Lower leg skin (tissue), 3 donors: ENCODE measurements around the gene UBA6.

Experiments used
- POLR2A ChIP-seq, 2 donors: fragments of 450-650 bp; IDR thresholded peaks; one replicate each; pipeline ENCODE4 v1.6.1; 2016 to 2017; ENCODE audit warnings: antibody characterized with exemption in 2 of 2, mild to moderate bottlenecking in 1 of 2, moderate library complexity in 1 of 2
- TF ChIP-seq, protein P1 (sequence below), 3 donors: fragments of 450-650 bp; IDR thresholded peaks; one replicate each; pipeline ENCODE4 v1.5.1; 2016; ENCODE audit warnings: antibody characterized with exemption in 3 of 3, mild to moderate bottlenecking in 3 of 3, moderate library complexity in 2 of 3

DNA sequence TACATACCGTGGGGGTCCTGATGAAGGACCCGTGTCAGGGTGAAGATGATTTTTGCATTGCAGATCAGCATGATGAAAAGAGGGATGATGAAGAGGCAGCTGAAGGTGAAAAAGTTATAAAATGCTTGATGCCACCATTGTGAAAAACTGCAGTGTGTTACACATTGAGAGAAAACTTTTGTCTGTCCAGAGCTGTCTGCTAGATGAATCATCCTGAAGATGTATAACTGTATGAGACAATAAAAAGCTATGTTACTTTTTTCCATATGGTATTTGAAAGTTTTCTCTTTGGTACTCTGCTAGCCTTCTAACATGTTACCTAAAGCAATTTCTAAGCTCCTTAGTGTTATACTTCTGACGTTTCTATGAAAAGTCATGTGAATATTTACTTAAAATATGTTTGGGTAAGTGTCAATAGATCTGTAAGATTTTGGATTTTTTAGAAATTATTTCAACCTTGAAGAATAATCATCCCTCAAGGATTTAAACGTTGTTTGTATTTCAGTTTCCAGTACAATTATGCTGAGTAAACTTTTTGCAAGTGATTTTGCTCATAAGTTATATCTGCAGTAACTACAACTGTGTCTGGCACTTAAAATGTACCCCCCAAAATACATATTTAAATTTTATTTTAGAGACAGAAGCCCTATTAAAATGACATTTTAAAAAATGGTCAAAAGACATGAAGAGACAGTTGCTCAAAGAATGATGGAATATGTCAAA, 43.8 kb upstream of the UBA6 start:
- no peak for TF ChIP-seq POLR2A (IDR thresholded peaks at IDR 0.05)
- TF ChIP-seq, protein P1, sequence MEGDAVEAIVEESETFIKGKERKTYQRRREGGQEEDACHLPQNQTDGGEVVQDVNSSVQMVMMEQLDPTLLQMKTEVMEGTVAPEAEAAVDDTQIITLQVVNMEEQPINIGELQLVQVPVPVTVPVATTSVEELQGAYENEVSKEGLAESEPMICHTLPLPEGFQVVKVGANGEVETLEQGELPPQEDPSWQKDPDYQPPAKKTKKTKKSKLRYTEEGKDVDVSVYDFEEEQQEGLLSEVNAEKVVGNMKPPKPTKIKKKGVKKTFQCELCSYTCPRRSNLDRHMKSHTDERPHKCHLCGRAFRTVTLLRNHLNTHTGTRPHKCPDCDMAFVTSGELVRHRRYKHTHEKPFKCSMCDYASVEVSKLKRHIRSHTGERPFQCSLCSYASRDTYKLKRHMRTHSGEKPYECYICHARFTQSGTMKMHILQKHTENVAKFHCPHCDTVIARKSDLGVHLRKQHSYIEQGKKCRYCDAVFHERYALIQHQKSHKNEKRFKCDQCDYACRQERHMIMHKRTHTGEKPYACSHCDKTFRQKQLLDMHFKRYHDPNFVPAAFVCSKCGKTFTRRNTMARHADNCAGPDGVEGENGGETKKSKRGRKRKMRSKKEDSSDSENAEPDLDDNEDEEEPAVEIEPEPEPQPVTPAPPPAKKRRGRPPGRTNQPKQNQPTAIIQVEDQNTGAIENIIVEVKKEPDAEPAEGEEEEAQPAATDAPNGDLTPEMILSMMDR (IDR thresholded peaks at IDR 0.05), result no peak
